Body of pancreas (tissue), 4 donors: ENCODE measurements around the gene GLTP.

Experiments
- CTCF ChIP-seq, 7 experiments: fragments of 450-650 bp in 4 of 7; fragments of 200-600 bp in 3 of 7; sonication (generic) in 3 of 7; IDR thresholded peaks; one replicate each; pipeline ENCODE4 v1.5.1; 2016 to 2019; ENCODE audit warnings: antibody characterized with exemption in 7 of 7
- POLR2A ChIP-seq, 3 donors: fragments of 450-650 bp; IDR thresholded peaks; one replicate each; pipeline ENCODE4 v1.6.1; 2016; ENCODE audit warnings: antibody characterized with exemption in 3 of 3, mild to moderate bottlenecking in 2 of 3

DNA sequence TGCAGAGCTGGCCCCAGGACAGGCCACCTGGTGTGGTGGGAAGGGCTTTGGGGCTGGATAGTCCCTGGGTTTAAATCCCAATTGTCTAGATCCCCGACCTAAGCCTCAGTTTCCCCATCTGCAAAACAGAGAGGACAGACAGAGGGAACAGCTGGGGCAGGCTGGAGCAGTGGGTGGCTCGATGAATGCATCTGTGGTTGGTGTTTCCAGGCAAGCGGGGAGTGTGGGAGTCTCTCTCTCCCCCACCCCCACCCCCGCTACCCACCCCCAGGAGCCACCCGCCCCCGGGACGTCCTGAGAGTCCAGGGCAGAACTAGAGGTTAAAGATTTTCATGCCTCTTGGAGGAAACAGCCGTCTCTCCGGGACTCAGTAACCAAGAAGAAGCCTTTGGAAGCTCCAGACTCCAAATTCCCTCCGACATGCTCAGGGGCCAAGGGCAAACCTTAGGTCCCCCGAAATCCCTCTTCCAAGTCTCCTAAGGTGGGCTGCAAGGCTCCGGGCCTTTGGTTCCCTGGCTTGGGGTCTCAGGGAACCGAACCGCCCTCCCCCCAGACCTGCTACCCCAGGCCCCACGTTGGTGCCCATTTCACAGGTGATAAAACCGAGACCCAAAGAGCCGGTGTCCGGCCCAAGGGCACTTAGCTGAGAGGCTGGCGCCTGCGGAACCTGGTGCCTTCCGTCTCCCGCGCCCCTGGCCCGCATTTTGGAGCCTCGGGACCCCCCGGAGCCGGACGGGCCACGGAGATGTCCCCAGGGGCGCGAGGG lies 47.6 kb downstream of the GLTP start:
- TF ChIP-seq CTCF (IDR thresholded peaks at IDR 0.05) (no peak), POLR2A (IDR thresholded peaks at IDR 0.05) (no peak)
